ENCODE data around the gene HTT-AS.
A peak's percentile ranks its signal among the peaks of the same experiment; 100 is the strongest.

The HTT-AS gene

GRCh38 chr4:3077796-3078195 lies 3.5 kb upstream of the HTT-AS start:
- intact Hi-C loops (cut with DNase I; ENCODE audit: low total_unique reads) = no loop called here
- Histone ChIP-seq H3K9me3 (no peaks in the 10 kb centered on the region), H3K27me3 (no peaks in the 10 kb centered on the region), H3K36me3 (no peaks in the 10 kb centered on the region), H3K27ac (no peak overlapping the region), H3K4me1 (peaks cover 0 to 31% (median 18%) of the 10 kb centered on the region in 4 donors), H3K4me3 (no peak overlapping the region)
- no peak for DNase-seq
- TF ChIP-seq CTCF (IDR thresholded peaks at IDR 0.05) = no peak

- intact Hi-C loops (cut with DNase I; ENCODE audit: low total_unique reads) = no loop called here
- Histone ChIP-seq H3K36me3 (no peaks in the 10 kb centered on the region), H3K9me3 (no peaks in the 10 kb centered on the region), H3K4me3 (peak overlapping the region; percentile 65 to 92), H3K4me1 (peaks cover 0 to 31% (median 18%) of the 10 kb centered on the region in 4 donors), H3K27me3 (no peaks in the 10 kb centered on the region), H3K27ac (peak overlapping the region; percentile 81 to 88)
- no peak for TF ChIP-seq CTCF (IDR thresholded peaks at IDR 0.05)
- no peak for DNase-seq
Measured at GRCh38 chr4:3075652-3075981, 1.3 kb upstream of the HTT-AS start.

GRCh38 chr4:3074846-3075651 lies 711 bp upstream of the HTT-AS start:
- H3K27ac ChIP-seq = peak overlapping the region; percentile 81 to 88
- no peaks in the 10 kb centered on the region for H3K9me3 ChIP-seq
- H3K27me3 ChIP-seq = no peaks in the 10 kb centered on the region
- intact Hi-C loops (cut with DNase I; ENCODE audit: low total_unique reads) = no loop called here
- DNase-seq = peak; percentile 51 to 73
- no peak for TF ChIP-seq CTCF (IDR thresholded peaks at IDR 0.05)
- no peaks in the 10 kb centered on the region for H3K36me3 ChIP-seq
- H3K4me1 ChIP-seq = peaks cover 0 to 31% (median 18%) of the 10 kb centered on the region in 4 donors
- H3K4me3 ChIP-seq = peak overlapping the region; percentile 65 to 92

- peak; percentile 28 to 70 for DNase-seq
- TF ChIP-seq CTCF (IDR thresholded peaks at IDR 0.05) = no peak
- H3K36me3 ChIP-seq = no peaks in the 10 kb centered on the region
- intact Hi-C loops (cut with DNase I; ENCODE audit: low total_unique reads) = no loop called here
- no peaks in the 10 kb centered on the region for H3K9me3 ChIP-seq
- H3K27me3 ChIP-seq = no peaks in the 10 kb centered on the region
- peaks cover 0 to 31% (median 18%) of the 10 kb centered on the region in 4 donors for H3K4me1 ChIP-seq
- peak overlapping the region; percentile 65 to 92 for H3K4me3 ChIP-seq
- H3K27ac ChIP-seq = peak overlapping the region; percentile 71 to 78
Measured at GRCh38 chr4:3073158-3074077, 920 bp downstream of the HTT-AS start.

DNA sequence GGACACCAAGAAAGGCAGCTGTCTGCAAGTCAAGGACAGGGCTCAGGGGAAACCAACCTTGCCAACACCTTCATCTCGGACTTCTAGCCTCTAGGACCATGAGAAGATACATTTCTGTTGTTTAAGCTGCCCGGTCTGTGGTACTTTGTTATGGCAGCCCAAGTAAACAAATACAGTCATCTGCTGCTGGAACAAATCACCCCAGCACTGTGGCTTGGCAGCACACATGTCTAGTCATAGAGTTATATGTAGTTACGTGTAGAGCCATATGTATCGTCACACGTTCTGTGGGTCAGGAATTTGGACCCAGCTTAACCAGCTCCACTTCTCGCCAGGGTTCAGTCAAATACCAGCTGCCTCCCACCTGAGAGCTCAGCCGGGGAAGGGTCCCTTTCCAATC lies 2.5 kb downstream of the HTT-AS start:
- no peaks in the 10 kb centered on the region for H3K9me3 ChIP-seq
- no peak for TF ChIP-seq CTCF (IDR thresholded peaks at IDR 0.05)

More for the DNA sequence above, 2.5 kb downstream of the HTT-AS start:
- intact Hi-C loops (cut with DNase I; ENCODE audit: low total_unique reads) = no loop called here
- DNase-seq = no peak
- Histone ChIP-seq H3K27ac (no peak overlapping the region), H3K27me3 (no peaks in the 10 kb centered on the region), H3K36me3 (no peaks in the 10 kb centered on the region), H3K4me1 (peaks cover 0 to 24% (median 17%) of the 10 kb centered on the region in 4 donors), H3K4me3 (no peak overlapping the region)
